ENCODE results near the gene DMRTC2.

The DMRTC2 gene

DNA sequence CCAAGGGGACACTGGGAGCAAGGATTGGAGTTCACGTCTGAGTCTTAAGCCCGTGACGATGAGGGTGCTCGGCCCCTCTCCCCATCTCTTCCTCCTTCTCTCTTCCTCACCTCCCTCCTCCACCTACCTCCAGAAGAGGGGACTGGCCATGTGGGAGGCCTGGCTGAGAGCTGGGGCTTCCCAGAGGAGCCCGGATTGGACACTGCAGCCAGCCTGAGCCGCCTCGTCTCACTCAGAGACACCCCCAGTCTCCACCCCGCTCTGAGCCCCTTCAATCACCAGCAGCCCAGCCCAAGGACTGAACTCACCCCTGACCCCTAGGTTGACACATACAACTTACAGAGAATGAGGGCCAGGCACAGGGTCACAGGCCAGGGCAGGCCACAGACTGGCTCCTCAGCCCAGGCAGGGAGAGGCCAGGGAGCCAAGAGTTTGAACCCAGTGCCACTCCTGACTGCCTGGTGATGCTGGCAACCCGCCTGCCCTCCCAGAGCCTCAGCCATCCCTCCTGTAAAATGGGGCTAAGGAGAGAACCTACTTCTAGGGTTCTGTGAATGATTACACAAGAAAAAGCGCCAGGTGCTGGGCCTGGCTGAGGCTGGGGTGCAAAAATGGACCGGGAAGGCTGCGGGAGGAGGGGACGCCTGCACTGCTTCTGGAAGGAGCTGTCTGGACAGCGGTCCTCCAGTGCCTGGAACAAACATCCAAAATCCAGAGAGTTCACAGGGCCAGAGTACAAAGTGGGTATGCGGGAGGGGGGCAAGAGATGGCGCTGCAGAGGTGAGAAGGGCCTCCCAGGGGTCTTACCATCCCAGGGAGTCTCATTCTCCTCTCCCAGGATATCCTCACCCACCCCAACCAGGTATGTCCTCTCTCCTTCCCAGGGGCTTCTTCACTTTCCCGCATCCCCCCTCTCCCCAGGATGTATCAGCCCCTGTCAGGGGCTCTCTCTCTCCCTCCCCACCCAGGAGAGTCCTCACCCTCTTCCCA lies 33.4 kb downstream of the DMRTC2 start:
- ATAC-seq (replicated peaks; ENCODE audit: extremely low read depth, poor library complexity, severe bottlenecking) (no peak), DNase-seq (ENCODE audit: low spot score in 2 of 2) (no peak)
- H3K27me3 Mint-ChIP-seq, result no peaks in the 10 kb centered on the region
- H3K9me3 Mint-ChIP-seq, result no peaks in the 10 kb centered on the region
- H3K4me3 Mint-ChIP-seq, result peak overlapping the region; percentile 16
- peaks cover 47% of the 10 kb centered on the region for H3K4me1 Mint-ChIP-seq
- H3K27ac Mint-ChIP-seq (ENCODE audit: low read depth), result peak overlapping the region; percentile 95
- peaks cover 16% of the 10 kb centered on the region for H3K36me3 Mint-ChIP-seq (ENCODE audit: insufficient read depth)

DNA sequence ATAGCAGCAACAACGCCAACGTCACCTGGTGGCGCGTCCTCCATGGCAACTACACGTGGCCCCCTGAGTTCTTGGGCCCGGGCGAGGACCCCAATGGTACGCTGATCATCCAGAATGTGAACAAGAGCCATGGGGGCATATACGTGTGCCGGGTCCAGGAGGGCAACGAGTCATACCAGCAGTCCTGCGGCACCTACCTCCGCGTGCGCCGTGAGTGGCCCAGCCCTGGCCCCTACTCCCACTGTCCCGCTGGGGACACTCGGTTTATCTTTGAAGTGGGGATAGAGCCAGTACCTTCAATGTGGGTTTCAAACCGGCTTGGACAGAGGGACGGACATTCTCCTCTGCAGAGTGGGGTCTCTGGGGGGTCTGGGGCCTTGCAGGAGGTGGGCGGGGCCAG lies 34.2 kb downstream of the DMRTC2 start:
- no peak for DNase-seq (ENCODE audit: low spot score in 2 of 2)
- Mint-ChIP-seq H3K36me3 (ENCODE audit: insufficient read depth) (peaks cover 21% of the 10 kb centered on the region), H3K27me3 (no peaks in the 10 kb centered on the region), H3K4me1 (peaks cover 49% of the 10 kb centered on the region), H3K27ac (ENCODE audit: low read depth) (peak overlapping the region; percentile 95), H3K9me3 (no peaks in the 10 kb centered on the region), H3K4me3 (peak overlapping the region; percentile 16)
- no peak for ATAC-seq (replicated peaks; ENCODE audit: extremely low read depth, poor library complexity, severe bottlenecking)

DNA sequence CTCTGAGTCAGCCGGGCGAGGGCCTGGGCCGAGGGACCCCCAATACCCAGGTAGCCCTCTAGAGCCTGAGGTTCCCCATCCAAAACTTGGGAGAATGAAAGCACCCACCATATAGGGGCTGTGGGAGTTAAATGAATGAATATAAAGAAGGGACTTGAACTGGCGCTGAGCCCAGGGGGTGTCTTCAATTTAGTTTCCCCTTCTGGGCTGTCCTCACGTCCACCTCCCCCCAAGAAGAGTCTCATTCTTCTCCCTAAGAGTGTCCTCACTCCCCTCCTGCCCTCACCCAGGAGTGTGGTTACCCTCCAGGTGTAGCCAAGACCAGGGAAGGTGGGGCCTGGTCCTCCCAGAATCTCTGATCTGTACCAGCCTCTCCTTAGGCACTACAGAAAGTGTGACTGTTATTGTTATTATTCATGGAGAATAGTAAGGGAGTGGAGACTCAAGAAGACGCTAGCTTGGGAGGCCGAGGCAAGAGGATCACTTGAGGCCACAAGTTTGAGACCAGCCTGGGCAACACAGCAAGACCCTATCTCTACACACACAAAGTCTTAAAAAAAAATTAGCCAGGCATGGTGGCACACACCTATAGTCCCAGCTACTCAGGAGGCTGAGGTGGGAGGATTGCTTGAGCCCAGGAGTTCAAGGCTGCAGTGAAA lies 35.0 kb downstream of the DMRTC2 start:
- H3K27ac Mint-ChIP-seq (ENCODE audit: low read depth), result peak overlapping the region; percentile 95
- peaks cover 52% of the 10 kb centered on the region for H3K4me1 Mint-ChIP-seq
- no peak for ATAC-seq (replicated peaks; ENCODE audit: extremely low read depth, poor library complexity, severe bottlenecking)
- peaks cover 26% of the 10 kb centered on the region for H3K36me3 Mint-ChIP-seq (ENCODE audit: insufficient read depth)
- H3K9me3 Mint-ChIP-seq, result no peaks in the 10 kb centered on the region
- H3K27me3 Mint-ChIP-seq, result no peaks in the 10 kb centered on the region
- peak overlapping the region; percentile 9 for H3K4me3 Mint-ChIP-seq
- DNase-seq (ENCODE audit: low spot score in 2 of 2), result no peak

DNA sequence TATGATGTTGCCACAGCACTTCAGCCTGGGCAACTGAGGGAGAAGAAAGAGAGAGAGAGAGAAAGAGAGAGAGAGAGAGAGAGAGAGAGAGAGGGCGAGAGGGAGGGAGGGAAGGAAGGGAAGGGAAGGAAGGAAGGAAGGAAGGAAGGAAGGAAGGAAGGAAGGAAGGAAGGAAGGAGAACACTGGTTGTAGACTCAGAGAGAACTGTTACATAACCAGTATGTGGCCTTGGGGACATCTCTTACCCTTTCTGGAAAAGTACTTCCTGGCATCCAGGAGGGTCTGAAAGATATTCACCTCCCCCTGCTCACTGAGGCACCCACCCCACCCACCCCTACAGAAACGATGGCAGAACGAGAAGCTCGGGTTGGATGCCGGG lies 35.5 kb downstream of the DMRTC2 start:
- H3K36me3 Mint-ChIP-seq (ENCODE audit: insufficient read depth), result peaks cover 30% of the 10 kb centered on the region
- ATAC-seq (replicated peaks; ENCODE audit: extremely low read depth, poor library complexity, severe bottlenecking) (no peak), DNase-seq (ENCODE audit: low spot score in 2 of 2) (no peak)
- peaks cover 57% of the 10 kb centered on the region for H3K4me1 Mint-ChIP-seq
- peak overlapping the region; percentile 95 for H3K27ac Mint-ChIP-seq (ENCODE audit: low read depth)
- H3K9me3 Mint-ChIP-seq, result no peaks in the 10 kb centered on the region
- H3K27me3 Mint-ChIP-seq, result no peaks in the 10 kb centered on the region
- H3K4me3 Mint-ChIP-seq, result peak overlapping the region; percentile 9

DNA sequence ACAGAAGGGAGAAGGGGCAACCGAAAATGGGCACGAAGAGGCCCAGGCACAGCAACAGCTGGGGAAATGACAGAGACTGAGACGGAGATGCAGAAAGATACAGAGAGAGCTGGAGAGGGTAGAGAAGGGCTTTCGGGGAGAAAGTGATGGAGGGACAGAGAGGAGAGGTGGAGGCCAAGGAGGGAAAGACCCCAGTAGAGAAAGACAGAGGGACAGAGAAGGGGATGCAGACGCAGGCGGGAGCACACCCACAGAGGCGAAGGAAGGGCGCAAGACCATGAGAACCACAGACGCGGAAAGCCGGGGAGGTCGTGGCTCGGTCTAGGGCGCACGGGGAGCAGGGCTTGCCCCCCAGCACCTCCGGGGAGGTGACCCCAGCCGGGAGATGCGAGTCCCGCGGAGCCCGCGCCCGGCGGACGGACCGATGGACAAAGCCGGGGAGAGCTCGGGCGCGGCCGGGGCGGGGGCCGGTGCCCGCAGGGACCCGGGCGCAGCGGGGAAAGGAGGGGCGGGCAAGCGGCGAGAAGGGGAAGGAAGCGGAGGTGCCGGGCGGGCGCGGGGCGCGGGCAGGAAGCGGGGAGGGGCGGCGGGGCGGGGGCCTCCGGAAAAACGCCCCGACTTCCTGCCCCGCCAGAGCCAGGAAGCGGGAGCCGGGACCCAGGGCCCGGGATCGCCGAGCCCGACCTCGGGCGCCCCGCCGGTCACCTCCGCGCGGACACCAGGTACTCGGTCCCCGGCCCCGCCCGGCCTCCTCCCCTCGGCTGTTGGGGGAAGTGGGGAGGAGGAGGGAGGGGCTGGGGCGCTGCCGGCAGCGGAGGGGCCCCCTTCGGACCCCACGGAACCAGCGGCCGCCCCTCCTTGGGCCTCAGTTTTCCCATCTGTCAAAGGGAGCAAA lies 38.0 kb downstream of the DMRTC2 start, which contains the start of gene ARHGEF1:
Gene ARHGEF1, plus strand, starts transcription at position 617 of the 895 bp plus-strand sequence. CDS start 4,899 bp downstream, outside the sequence.
- ATAC-seq (replicated peaks; ENCODE audit: extremely low read depth, poor library complexity, severe bottlenecking) (no peak), DNase-seq (ENCODE audit: low spot score in 2 of 2) (no peak)
- H3K4me1 Mint-ChIP-seq, result peaks cover 56% of the 10 kb centered on the region
- peak within 1 kb of the TSS; percentile 96 for H3K27ac Mint-ChIP-seq (ENCODE audit: low read depth)
- peak within 1 kb of the TSS; percentile 93 for H3K4me3 Mint-ChIP-seq
- H3K27me3 Mint-ChIP-seq, result no peaks in the 10 kb centered on the region
- no peaks in the 10 kb centered on the region for H3K9me3 Mint-ChIP-seq
- H3K36me3 Mint-ChIP-seq (ENCODE audit: insufficient read depth), result peaks cover 42% of the 10 kb centered on the region

DNA sequence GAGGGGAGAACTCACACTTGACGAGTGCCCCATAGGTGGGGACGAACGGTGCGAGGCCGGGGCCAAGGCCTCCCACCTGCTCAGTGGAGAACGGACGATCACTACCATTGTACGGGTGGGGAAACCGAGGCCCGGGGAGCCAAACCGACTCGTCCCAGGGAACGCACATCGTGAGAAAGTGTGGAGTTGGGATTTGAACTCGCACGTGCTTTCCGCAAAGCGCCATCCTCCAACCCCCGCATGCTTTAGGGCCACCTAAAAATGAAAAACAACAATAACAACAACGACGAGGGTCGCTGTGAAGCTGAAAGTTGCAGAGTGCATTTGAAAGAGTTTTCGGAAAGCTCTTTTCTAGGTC lies 38.6 kb downstream of the DMRTC2 start:
- H3K27me3 Mint-ChIP-seq, result no peaks in the 10 kb centered on the region
- DNase-seq (ENCODE audit: low spot score in 2 of 2) (no peak), ATAC-seq (replicated peaks; ENCODE audit: extremely low read depth, poor library complexity, severe bottlenecking) (no peak)
- peak overlapping the region; percentile 89 for H3K27ac Mint-ChIP-seq (ENCODE audit: low read depth)
- H3K4me1 Mint-ChIP-seq, result peaks cover 62% of the 10 kb centered on the region
- peaks cover 48% of the 10 kb centered on the region for H3K36me3 Mint-ChIP-seq (ENCODE audit: insufficient read depth)
- H3K4me3 Mint-ChIP-seq, result peak overlapping the region; percentile 93
- H3K9me3 Mint-ChIP-seq, result no peaks in the 10 kb centered on the region

DNA sequence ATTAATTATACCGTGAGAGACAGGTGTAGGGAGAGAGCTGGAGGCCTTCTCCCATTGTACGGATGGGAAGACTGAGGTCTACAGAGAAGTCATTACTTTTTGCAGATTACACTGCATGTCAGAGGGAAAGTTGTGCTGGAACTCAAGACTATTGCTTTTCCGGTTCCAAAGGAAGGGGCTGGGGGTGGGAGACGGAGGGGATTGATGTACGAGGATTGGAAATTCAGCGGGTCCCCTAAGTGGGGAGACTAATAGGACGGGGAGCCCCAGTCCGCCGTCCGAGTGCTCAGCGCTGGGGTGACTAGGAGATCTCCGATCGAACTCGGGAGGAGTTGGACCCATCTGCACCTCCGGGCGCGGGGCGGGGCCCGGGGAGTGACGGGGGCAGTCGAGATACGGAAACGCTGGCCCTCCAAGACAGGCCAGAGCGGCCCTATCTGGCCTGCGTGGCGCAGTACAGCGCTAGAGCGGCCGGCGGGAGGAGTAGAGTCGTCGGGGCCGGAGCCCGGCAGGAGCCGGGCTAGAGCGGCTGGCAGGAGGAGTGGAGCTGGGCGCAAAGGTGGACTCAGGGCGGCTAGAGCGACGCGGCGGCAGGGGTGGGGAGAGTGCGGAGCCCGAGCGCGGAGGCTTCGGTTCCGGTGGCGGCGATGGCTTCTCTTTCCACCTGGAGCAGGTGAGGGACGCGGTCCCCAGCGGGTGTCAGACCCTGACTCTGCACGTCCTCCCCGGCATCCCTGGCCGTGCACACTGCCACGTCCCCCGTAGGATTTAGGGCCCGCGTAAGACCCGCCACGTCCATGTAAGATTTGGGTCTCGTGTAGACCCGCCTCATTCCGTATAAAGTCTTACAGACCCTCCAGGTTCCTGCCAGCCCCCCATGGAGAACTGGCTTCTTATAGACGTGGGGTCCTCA lies 39.2 kb downstream of the DMRTC2 start:
- H3K9me3 Mint-ChIP-seq, result no peaks in the 10 kb centered on the region
- no peaks in the 10 kb centered on the region for H3K27me3 Mint-ChIP-seq
- peak; percentile 42 for ATAC-seq (replicated peaks; ENCODE audit: extremely low read depth, poor library complexity, severe bottlenecking)
- peak; percentile 76 to 80 for DNase-seq (ENCODE audit: low spot score in 2 of 2)
- peaks cover 53% of the 10 kb centered on the region for H3K36me3 Mint-ChIP-seq (ENCODE audit: insufficient read depth)
- H3K27ac Mint-ChIP-seq (ENCODE audit: low read depth), result peak overlapping the region; percentile 89
- peaks cover 68% of the 10 kb centered on the region for H3K4me1 Mint-ChIP-seq
- peak overlapping the region; percentile 93 for H3K4me3 Mint-ChIP-seq

DNA sequence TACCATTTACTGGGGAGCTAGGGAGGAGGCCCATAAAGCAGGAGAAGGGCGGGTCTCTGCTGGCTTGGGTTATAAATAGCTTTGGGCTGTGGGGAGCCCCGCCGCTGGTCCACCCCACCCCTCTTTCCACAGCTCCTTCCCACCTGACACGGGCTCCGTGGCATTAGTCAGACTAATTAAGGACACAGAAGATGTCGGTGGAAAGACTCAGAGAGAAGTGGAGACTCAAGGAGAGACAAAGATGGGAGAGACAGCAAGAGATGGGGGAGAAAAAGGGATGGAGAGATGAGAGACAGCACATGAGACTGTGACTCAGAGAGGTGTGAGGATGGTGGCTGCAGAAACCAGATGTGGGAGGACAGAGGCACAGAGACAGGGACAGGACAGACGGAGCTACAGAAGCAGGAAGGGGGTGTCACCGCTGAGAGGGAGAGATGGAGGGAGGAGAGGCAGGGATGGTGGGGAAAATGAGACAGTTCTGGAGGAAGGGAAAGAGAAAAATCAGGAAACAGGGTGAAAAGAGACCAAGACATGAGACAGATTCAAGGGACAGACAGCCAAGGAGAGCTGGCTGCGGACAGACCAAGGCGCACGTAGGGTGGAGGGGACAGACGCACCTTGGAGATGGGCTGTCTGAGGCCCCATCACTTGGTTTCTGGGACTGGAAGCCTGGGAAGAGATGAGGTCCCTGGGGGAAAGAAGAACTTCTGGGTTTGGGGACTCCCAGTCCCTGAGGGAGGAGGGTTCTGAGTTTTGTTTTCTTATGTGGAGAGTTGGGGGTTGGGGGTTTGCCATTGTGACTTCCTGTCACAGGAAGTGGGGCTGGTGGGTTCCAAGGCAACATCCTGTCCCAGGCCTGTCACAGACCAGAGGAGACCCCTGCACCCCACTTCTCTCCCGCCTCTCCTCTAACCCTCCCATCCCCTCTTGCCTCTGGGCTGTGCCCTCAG lies 42.2 kb downstream of the DMRTC2 start:
- DNase-seq (ENCODE audit: low spot score in 2 of 2) (peak; percentile 58 to 82), ATAC-seq (replicated peaks; ENCODE audit: extremely low read depth, poor library complexity, severe bottlenecking) (peak; percentile 70)
- Mint-ChIP-seq H3K4me1 (peaks cover 67% of the 10 kb centered on the region), H3K27me3 (no peaks in the 10 kb centered on the region), H3K4me3 (peak overlapping the region; percentile 93), H3K36me3 (ENCODE audit: insufficient read depth) (peaks cover 69% of the 10 kb centered on the region), H3K9me3 (no peaks in the 10 kb centered on the region), H3K27ac (ENCODE audit: low read depth) (peak overlapping the region; percentile 89)

DNA sequence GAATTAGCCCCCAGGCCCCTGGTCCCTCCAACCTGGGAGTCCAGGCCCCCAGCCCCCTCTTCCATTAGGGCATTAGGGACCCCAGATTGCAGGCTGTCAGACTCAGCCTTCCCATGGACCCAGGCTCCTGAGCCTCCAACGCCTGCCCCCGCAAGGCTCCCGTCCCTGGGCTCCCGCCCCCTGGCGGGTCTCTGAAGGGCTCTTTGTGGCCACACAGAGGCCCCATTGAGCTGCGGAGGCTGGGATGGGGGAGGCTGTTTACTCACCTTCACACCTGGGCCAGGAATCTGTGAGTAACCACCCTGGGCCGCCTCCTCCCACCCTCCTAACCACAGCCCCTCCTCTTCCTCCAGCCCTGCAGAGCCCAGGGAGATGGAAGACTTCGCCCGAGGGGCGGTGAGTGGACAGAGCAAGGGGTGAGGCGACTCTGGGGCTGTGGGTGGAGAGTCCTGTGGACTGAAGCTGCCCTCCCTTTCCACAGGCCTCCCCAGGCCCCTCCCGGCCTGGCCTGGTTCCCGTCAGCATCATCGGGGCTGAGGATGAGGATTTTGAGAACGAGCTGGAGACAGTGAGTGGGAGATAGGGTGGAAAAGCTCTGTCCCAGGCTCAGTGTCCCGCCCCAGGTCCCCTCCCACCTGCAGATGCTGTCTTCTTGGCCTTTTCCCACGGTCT lies 43.0 kb downstream of the DMRTC2 start:
- Mint-ChIP-seq H3K36me3 (ENCODE audit: insufficient read depth) (peaks cover 70% of the 10 kb centered on the region), H3K4me3 (peak overlapping the region; percentile 93), H3K4me1 (peaks cover 60% of the 10 kb centered on the region), H3K27me3 (no peaks in the 10 kb centered on the region), H3K27ac (ENCODE audit: low read depth) (peak overlapping the region; percentile 89), H3K9me3 (no peaks in the 10 kb centered on the region)
- DNase-seq (ENCODE audit: low spot score in 2 of 2), result peak; percentile 60 to 79
- ATAC-seq (replicated peaks; ENCODE audit: extremely low read depth, poor library complexity, severe bottlenecking), result peak; percentile 52

DNA sequence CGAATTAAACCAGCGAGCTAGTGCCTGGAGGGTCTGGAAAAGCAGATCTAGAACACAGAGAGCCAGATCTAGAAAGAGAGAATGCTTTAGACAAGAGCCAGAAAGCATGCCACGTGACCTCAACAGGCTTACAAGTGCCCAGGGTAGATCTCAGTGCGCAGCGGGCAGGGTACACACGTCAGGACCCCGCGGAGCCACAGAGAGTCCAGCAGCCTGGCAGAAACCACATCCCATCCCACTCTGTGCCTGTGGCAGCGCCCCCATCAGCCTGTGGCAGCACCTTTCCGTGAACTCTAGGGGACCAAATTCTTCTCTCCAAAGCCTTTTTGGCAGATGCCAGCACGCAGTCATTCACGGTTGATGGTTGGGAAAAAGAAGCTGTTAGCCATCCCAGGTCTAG lies 44.1 kb downstream of the DMRTC2 start:
- H3K4me3 Mint-ChIP-seq, result peak overlapping the region; percentile 93
- H3K36me3 Mint-ChIP-seq (ENCODE audit: insufficient read depth), result peaks cover 71% of the 10 kb centered on the region
- no peak for ATAC-seq (replicated peaks; ENCODE audit: extremely low read depth, poor library complexity, severe bottlenecking)

More for the DNA sequence above, 44.1 kb downstream of the DMRTC2 start:
- Mint-ChIP-seq H3K27ac (ENCODE audit: low read depth) (peak overlapping the region; percentile 89), H3K9me3 (no peaks in the 10 kb centered on the region), H3K4me1 (peaks cover 63% of the 10 kb centered on the region), H3K27me3 (no peaks in the 10 kb centered on the region)
- no peak for DNase-seq (ENCODE audit: low spot score in 2 of 2)

All from central memory CD8-positive, alpha-beta T cell (primary cell).